HG02571 (cell line): ENCODE measurements around the gene CPEB4.
A peak's percentile ranks its signal among the peaks of the same experiment; 100 is the strongest.

Experiments
- ATAC-seq: cut with Tn5 transposase; IDR thresholded peaks from one replicate; pipeline ENCODE4 v1.9.1; 2021; ENCODE audit warnings: mild to moderate bottlenecking, moderate library complexity; ENCODE audit not compliant: unreplicated experiment

Gene CPEB4

GRCh38 chr5:173971681-173972345 lies 83.7 kb downstream of the CPEB4 start:
- ATAC-seq = no peak

GRCh38 chr5:173972607-173972924 lies 84.4 kb downstream of the CPEB4 start:
- ATAC-seq = no peak

- peak; percentile 61 for ATAC-seq
Observed at GRCh38 chr5:173972925-173973615, 84.9 kb downstream of the CPEB4 start.

GRCh38 chr5:173973616-173973969 lies 85.4 kb downstream of the CPEB4 start:
- peak; percentile 24 for ATAC-seq

GRCh38 chr5:173974688-173975239 lies 86.6 kb downstream of the CPEB4 start:
- no peak for ATAC-seq

GRCh38 chr5:173981185-173981761 lies 93.1 kb downstream of the CPEB4 start:
- no peak for ATAC-seq

GRCh38 chr5:173984218-173984617 lies 96.1 kb downstream of the CPEB4 start:
- no peak for ATAC-seq

GRCh38 chr5:173988554-173989431 lies 100.6 kb downstream of the CPEB4 start, which contains the start of gene C5orf47:
C5orf47 (plus strand) TSS chr5:173989170; CDS start chr5:173989264, 94 bp downstream.
- ATAC-seq = no peak

GRCh38 chr5:173989432-173990082 lies 101.4 kb downstream of the CPEB4 start:
- no peak for ATAC-seq

GRCh38 chr5:173997331-173997730 lies 109.2 kb downstream of the CPEB4 start:
- no peak for ATAC-seq

GRCh38 chr5:173998531-173998930 lies 110.4 kb downstream of the CPEB4 start:
- no peak for ATAC-seq

- ATAC-seq = no peak
Observed at GRCh38 chr5:174000076-174000475, 111.9 kb downstream of the CPEB4 start.

GRCh38 chr5:174003795-174004194 lies 115.6 kb downstream of the CPEB4 start:
- no peak for ATAC-seq

GRCh38 chr5:174008922-174009321 lies 120.8 kb downstream of the CPEB4 start:
- no peak for ATAC-seq

GRCh38 chr5:174010365-174010764 lies 122.2 kb downstream of the CPEB4 start:
- no peak for ATAC-seq

GRCh38 chr5:174011441-174011840 lies 123.3 kb downstream of the CPEB4 start:
- ATAC-seq = no peak
